Ecto neural progenitor cell (in vitro differentiated cells): ENCODE data around the gene SKP1.
"Not testable (repeated sequence)": the region's sequence is repeated elsewhere in the genome, so short reads cannot be mapped to it uniquely, and the experiment has no call there.

Source experiments
- DNase-seq: peaks from one replicate; pipeline ENCODE4 v3.0.0-alpha.2; 2018; ENCODE audit warnings: low spot score

The SKP1 gene

GRCh38 chr5:134177369-134178095 lies 782 bp upstream of the SKP1 start:
- DNase-seq: peak; percentile 52

- DNase-seq: no peak
These were observed 734 bp downstream of the SKP1 start for GRCh38 chr5:134175921-134176510.

DNA sequence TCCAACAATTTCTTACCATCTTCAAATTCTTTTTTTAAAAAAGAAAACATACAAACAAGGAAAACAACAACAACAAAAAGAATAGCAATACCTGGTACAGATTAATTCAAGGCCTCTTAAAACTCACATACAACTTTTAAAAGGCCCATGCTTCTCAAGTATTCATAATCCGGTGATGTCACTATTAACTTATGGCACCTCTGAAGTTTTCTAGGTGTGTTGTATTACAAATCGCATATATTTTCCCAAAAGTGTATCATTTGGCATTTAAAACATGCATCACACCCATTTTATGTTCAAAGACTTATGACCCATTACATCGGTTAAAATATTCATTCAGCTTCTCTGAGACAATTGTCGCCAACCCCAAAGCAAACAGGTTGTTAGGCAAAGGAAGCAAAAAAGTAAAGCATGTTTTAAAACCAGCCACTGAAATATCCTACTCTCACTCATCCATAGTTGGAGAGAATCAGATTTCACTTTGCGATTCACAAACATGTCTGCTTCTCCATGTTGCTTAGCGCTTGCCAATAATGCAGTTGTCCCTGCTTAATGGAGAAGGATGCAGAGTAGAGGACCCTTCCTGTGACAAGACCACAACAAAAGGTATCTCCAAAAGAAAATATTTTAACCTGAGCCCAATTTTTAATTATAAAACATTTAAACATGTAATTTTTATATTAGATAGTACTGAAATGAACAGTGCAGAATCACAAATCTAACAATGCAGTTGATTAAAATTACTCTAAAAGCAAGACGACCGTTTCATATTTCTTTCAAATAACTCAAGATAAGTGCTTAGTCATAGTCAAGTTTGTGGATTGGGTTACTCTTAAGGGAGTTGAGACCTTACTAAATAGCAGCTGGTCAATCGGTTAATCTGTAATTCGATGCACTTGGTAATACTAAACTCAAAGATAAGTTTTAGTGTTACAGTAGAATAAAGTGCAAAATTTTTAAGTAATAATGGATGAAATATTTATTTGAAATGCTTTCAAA lies 1.6 kb downstream of the SKP1 start:
- DNase-seq: no peak

DNA sequence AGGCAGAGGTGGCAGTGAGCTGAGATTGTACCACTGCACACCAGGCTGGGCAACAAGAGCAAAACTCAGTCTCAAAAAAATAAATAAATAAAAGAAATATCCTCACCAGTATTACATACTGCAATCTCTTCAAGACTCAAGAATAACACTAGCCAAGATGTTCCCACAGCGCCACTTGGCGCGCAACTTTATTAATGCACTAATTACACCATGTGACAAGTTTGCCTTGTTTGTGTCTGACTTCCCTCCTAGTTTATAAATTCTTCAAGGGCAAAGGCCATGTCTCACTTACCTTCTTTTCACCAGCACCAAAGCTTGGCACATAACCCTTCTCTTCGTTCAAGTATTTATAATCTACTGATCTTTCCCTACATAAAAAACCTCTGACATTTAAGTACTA lies 4.8 kb downstream of the SKP1 start:
- no peak for DNase-seq

DNA sequence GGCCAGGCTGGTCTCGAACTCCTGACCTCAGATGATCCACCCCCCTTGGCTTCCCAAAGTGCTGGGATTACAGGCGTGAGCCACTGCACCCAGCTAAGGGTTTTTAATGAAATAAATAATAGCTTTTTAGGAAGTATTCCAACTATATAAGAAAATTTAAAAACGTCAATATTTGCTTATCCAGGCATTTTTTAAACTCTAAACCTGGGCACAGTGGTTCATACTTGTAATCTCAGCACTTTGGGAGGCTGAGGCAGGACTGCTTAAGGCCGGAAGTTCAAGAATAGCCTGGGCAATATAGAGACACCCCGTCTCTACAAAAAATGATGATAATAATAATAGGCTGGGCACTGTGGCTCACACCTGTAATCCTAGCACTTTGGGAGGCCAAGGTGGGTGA lies 14.2 kb downstream of the SKP1 start:
- no peak for DNase-seq

- DNase-seq: no peak
These were observed 15.0 kb downstream of the SKP1 start for GRCh38 chr5:134161513-134162395.

GRCh38 chr5:134153657-134154056 lies 23.1 kb downstream of the SKP1 start:
- no peak for DNase-seq

- no peak for DNase-seq
These were observed 23.5 kb downstream of the SKP1 start for GRCh38 chr5:134153241-134153640.

DNA sequence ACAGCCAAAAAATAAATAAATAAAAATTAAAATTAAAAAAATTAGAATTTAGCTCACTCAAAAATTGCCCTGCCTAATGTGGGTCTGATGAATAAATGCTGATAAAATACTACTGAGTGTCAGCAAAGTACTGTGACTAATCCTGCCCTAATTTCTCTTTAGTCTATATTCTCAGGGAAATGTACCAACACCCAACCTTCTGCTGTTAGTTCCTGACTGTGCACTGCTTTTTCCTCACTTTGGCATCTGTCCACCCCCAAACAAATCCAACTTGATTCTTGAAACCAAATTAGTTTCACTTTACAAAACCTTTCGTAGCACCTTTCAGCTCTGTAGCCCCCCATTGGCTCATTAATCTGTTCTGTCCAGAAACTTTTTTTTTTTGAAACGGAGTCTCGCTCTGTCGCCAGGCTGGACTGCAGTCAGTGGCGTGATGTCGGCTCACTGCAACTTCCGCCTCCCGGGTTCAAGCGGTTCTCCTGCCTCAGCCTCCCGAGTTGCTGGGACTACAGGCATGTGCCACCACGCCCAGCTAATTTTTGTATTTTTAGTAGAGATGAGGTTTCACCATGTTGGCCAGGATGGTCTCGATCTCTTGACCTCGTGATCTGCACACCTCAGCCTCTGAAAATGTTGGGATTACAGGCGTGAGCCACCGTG lies 24.4 kb downstream of the SKP1 start:
- not testable (repeated sequence) for DNase-seq

DNA sequence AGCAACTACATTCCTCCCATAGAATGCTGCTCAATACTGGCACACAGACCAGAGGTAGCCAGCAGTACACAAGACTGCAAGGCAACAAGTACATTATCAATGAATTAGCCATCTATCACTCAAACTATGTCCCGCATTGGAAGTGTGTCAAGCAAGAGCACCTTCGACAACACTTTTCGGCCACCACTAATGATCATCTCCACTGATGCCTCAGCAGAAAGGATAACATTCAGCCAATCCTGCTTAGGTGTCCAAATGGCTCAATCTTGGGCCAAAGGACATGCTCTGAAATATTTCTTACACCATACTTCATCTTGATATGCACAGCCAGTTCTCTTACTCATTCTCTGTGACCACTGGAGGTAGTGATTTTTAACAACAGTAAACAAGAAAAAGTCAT lies 25.0 kb downstream of the SKP1 start:
- no peak for DNase-seq

- no peak for DNase-seq
These were observed 27.0 kb downstream of the SKP1 start for GRCh38 chr5:134149571-134150303.

GRCh38 chr5:134148986-134149539 lies 27.7 kb downstream of the SKP1 start:
- no peak for DNase-seq

GRCh38 chr5:134148316-134148715 lies 28.4 kb downstream of the SKP1 start:
- no peak for DNase-seq

GRCh38 chr5:134146651-134147518 lies 29.9 kb downstream of the SKP1 start:
- DNase-seq: peak; percentile 36

DNA sequence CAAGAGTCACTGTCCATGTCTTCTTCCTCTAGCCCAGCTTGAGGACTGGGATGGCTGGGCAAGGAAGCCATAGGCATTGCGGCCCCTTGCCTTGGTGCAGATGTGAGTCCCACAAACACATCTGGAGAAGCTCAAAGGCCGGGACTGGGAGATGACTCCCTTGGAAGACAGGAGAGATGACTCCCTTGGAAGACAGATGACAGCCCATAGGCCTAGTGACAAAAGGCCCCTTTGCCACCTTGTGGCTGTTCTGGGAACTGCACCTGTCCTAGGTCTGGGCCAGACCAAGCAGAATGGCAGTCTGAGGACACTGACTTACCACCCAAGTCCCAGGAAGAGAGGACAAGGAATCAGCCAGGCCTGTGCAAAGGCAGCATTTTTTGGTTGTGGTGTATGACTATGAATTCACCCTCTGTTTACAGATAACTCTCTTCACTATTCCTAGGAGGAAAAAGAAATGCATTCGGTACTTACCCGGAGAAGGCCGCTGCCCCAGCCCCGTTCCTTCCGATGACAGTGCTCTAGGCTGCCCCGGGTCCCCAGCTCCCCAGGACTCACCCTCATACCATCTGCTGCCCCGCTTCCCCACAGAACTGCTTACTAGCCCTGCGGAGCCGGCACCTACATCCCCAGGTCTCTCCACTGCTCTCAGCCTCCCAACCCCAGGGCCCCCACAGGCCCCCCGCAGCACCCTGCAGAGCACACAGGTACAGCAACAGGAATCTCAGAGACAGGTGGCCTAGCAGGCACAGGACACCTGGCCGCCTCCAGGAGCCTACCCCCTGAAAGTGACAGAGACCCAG lies 30.8 kb downstream of the SKP1 start:
- DNase-seq: peak; percentile 87

GRCh38 chr5:134145041-134145757 lies 31.6 kb downstream of the SKP1 start:
- no peak for DNase-seq
